HepG2 (cell line): ENCODE data around the gene C3orf18. TPM values are rescaled to one million over a fixed set of nuclear protein-coding genes. Genes with fewer than 3 reads are reported as not detected.
A peak's percentile ranks its signal among the peaks of the same experiment; 100 is the strongest.

Experiments
- CCAR2 ChIP-seq: fragments of 200-400 bp; formaldehyde crosslinking; optimal IDR thresholded peaks from 2 replicates; pipeline ENCODE3; 2018; ENCODE audit warnings: low read depth, mild to moderate bottlenecking, low read length, moderate library complexity
- ELF1 ChIP-seq: sonication (generic); formaldehyde crosslinking; IDR thresholded peaks from 2 replicates; pipeline ENCODE4 v1.4.0; 2020; ENCODE audit warnings: missing genetic modification reagents
- FOSL2 ChIP-seq: sonication (generic); formaldehyde crosslinking; IDR thresholded peaks from 2 replicates; pipeline ENCODE4 v1.4.0; 2020; ENCODE audit warnings: missing genetic modification reagents
- JARID2 ChIP-seq: sonication (generic); formaldehyde crosslinking; IDR thresholded peaks from 2 replicates; pipeline ENCODE4 v1.8.1; 2023; ENCODE audit warnings: missing genetic modification reagents, inconsistent platforms; ENCODE audit not compliant: insufficient replicate concordance
- MAFF ChIP-seq: IDR thresholded peaks from 2 replicates; pipeline ENCODE4 v1.6.1; 2011; ENCODE audit warnings: low read depth, low read length, improper control_type of control experiment
- MED8 ChIP-seq: sonication (generic); formaldehyde crosslinking; IDR thresholded peaks from 2 replicates; pipeline ENCODE4 v1.8.1; 2023; ENCODE audit warnings: mild to moderate bottlenecking, missing genetic modification reagents; ENCODE audit not compliant: insufficient replicate concordance
- MYNN ChIP-seq: sonication (generic); formaldehyde crosslinking; IDR thresholded peaks from 2 replicates; pipeline ENCODE4 v1.4.0; 2020; ENCODE audit warnings: mild to moderate bottlenecking, low read depth, missing genetic modification reagents
- NFIC ChIP-seq: IDR thresholded peaks from 2 replicates; pipeline ENCODE4 v1.6.1; 2012; ENCODE audit warnings: mild to moderate bottlenecking, low read length, inconsistent platforms
- PRPF4 ChIP-seq: fragments of 200-400 bp; formaldehyde crosslinking; IDR thresholded peaks from 2 replicates; pipeline ENCODE4 v1.6.1; 2016; ENCODE audit warnings: low read length, low read depth; ENCODE audit not compliant: poor library complexity, severe bottlenecking
- ZNF207 ChIP-seq: fragments of 450-650 bp; IDR thresholded peaks from 2 replicates; pipeline ENCODE4 v1.6.1; 2016; ENCODE audit warnings: antibody characterized with exemption, borderline replicate concordance
- ZNF510 ChIP-seq: sonication (generic); formaldehyde crosslinking; IDR thresholded peaks from 2 replicates; pipeline ENCODE4 v1.4.0; 2020; ENCODE audit warnings: low read depth, mild to moderate bottlenecking, missing genetic modification reagents
- ZNF543 ChIP-seq: sonication (generic); formaldehyde crosslinking; IDR thresholded peaks from 2 replicates; pipeline ENCODE4 v1.4.0; 2020; ENCODE audit warnings: mild to moderate bottlenecking, missing genetic modification reagents
- ZNF619 ChIP-seq: sonication (generic); formaldehyde crosslinking; IDR thresholded peaks from 2 replicates; pipeline ENCODE4 v1.4.0; 2020; ENCODE audit warnings: mild to moderate bottlenecking, missing genetic modification reagents
- ZNF761 ChIP-seq: sonication (generic); formaldehyde crosslinking; conservative IDR thresholded peaks from 2 replicates; pipeline ENCODE4 v1.4.0; 2020; ENCODE audit warnings: mild to moderate bottlenecking, missing genetic modification reagents
- ZNF768 ChIP-seq: sonication (generic); formaldehyde crosslinking; IDR thresholded peaks from 2 replicates; pipeline ENCODE4 v1.4.0; 2020; ENCODE audit warnings: missing genetic modification reagents
- ZNF850 ChIP-seq: sonication (generic); formaldehyde crosslinking; conservative IDR thresholded peaks from 2 replicates; pipeline ENCODE4 v1.9.0; 2021; ENCODE audit warnings: mild to moderate bottlenecking, missing genetic modification reagents
- polyA plus RNA-seq, 8 experiments: library from polyadenylated mRNA; depleted of rRNA in 3 of 8; stranded (reverse) in 7 of 8; unstranded in 1 of 8; fragments of >200 nt; fragmentation: Illumina TruSeq in 4 of 8; extraction: Trizol in 4 of 8; gene quantifications; 2 replicates each; pipeline versions ENCODE4 v1.2.1 to v1.2.3, GENCODE V29; 2011 to 2016; ENCODE audit warnings: low read depth in 4 of 8, missing spikeins in 1 of 8, mixed read lengths in 1 of 8; ENCODE audit not compliant: insufficient read depth in 1 of 8
- total RNA-seq, 5 experiments: library from RNA; depleted of rRNA; stranded (reverse); fragments of >200 nt; fragmentation: Illumina TruSeq; extraction: Trizol; gene quantifications; 2 replicates each; pipeline ENCODE4 v1.2.3, GENCODE V29; 2016; ENCODE audit warnings: low read depth in 1 of 5
- TF ChIP-seq, protein P1 (sequence below): sonication (generic); formaldehyde crosslinking; IDR thresholded peaks from 2 replicates; pipeline ENCODE4 v1.4.0; 2020; ENCODE audit warnings: missing genetic modification reagents, borderline replicate concordance
- TF ChIP-seq, protein P2 (sequence below): sonication (generic); formaldehyde crosslinking; conservative IDR thresholded peaks from 2 replicates; pipeline ENCODE4 v1.4.0; 2020; ENCODE audit warnings: missing genetic modification reagents
- TF ChIP-seq, protein P3 (sequence below): sonication (generic); formaldehyde crosslinking; IDR thresholded peaks from 2 replicates; pipeline ENCODE4 v1.4.0; 2020; ENCODE audit warnings: mild to moderate bottlenecking, low read depth, missing genetic modification reagents

C3orf18 gene
- total and polyA plus RNA-seq, 2 of the 13 experiments (the other 11 are each of a cell fraction or from before 2014, with no cell fraction given) = 1.6 to 4.8 TPM

DNA sequence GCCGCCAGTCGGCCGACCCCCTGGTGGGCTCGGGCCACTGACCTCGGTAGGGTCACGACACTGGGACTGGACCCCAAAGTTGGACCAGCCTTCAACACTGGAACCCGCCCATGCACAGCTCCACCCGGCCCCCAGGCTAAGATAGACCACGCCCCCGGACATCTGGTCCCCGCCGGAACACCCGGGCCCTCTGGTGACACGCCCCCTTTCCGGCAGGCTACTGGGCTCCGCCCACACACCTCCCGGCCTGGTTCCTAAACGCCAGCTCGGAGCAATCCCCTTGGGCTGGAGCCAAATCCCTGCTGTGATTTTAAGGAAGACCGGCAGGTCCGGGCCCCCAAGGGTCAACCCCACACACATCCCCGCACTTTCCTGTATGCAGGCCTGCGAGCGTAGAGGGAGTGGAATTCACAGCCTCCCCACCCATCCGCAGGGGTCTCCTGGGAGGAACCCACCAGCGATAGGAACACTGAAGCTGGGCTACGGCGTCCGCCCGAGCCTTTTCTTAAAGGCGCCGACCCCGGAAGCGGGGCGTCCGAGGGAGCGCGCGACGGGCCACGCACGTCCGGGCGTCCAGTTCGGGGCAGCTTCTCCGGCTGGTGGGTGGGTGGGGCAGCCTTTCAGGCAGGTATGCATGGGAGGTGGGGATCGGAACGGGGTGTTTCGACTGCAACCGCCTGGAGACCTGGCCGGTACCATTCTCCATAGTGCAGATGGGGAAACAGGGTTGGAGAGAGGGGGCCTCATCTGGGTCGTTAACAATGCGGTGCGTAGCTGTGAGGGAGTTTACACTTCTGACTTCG lies 1.6 kb upstream of the C3orf18 start, which contains the start of gene HEMK1 (continued):
- TF ChIP-seq JARID2 (CRISPR knock-in tag) (no peak), ZNF768 (peak; percentile 62; the same call in 1 of the 2 replicates), FOSL2 (CRISPR knock-in tag) (peak; percentile 54; the same call in 1 of the 2 replicates), ZNF761 (CRISPR knock-in tag) (0 out of 2 replicates have a peak, but pooled peaks have one; percentile 70), CCAR2 (no peak), ZNF850 (CRISPR knock-in tag) (no peak), MAFF (no peak), ZNF207 (no peak), ZNF510 (CRISPR knock-in tag) (0 out of 2 replicates have a peak, but pooled peaks have one; percentile 62), ZNF619 (0 out of 2 replicates have a peak, but pooled peaks have one; percentile 39), MED8 (CRISPR knock-in tag) (peak; percentile 83), ZNF543 (CRISPR knock-in tag) (0 out of 2 replicates have a peak, but pooled peaks have one; percentile 63), MYNN (CRISPR knock-in tag) (no peak), PRPF4 (no peak), NFIC (no peak), ELF1 (CRISPR knock-in tag) (peak; percentile 94)
- TF ChIP-seq, protein P1, sequence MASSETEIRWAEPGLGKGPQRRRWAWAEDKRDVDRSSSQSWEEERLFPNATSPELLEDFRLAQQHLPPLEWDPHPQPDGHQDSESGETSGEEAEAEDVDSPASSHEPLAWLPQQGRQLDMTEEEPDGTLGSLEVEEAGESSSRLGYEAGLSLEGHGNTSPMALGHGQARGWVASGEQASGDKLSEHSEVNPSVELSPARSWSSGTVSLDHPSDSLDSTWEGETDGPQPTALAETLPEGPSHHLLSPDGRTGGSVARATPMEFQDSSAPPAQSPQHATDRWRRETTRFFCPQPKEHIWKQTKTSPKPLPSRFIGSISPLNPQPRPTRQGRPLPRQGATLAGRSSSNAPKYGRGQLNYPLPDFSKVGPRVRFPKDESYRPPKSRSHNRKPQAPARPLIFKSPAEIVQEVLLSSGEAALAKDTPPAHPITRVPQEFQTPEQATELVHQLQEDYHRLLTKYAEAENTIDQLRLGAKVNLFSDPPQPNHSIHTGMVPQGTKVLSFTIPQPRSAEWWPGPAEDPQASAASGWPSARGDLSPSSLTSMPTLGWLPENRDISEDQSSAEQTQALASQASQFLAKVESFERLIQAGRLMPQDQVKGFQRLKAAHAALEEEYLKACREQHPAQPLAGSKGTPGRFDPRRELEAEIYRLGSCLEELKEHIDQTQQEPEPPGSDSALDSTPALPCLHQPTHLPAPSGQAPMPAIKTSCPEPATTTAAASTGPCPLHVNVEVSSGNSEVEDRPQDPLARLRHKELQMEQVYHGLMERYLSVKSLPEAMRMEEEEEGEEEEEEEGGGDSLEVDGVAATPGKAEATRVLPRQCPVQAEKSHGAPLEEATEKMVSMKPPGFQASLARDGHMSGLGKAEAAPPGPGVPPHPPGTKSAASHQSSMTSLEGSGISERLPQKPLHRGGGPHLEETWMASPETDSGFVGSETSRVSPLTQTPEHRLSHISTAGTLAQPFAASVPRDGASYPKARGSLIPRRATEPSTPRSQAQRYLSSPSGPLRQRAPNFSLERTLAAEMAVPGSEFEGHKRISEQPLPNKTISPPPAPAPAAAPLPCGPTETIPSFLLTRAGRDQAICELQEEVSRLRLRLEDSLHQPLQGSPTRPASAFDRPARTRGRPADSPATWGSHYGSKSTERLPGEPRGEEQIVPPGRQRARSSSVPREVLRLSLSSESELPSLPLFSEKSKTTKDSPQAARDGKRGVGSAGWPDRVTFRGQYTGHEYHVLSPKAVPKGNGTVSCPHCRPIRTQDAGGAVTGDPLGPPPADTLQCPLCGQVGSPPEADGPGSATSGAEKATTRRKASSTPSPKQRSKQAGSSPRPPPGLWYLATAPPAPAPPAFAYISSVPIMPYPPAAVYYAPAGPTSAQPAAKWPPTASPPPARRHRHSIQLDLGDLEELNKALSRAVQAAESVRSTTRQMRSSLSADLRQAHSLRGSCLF (CRISPR knock-in tag) = no peak
- TF ChIP-seq, protein P2, sequence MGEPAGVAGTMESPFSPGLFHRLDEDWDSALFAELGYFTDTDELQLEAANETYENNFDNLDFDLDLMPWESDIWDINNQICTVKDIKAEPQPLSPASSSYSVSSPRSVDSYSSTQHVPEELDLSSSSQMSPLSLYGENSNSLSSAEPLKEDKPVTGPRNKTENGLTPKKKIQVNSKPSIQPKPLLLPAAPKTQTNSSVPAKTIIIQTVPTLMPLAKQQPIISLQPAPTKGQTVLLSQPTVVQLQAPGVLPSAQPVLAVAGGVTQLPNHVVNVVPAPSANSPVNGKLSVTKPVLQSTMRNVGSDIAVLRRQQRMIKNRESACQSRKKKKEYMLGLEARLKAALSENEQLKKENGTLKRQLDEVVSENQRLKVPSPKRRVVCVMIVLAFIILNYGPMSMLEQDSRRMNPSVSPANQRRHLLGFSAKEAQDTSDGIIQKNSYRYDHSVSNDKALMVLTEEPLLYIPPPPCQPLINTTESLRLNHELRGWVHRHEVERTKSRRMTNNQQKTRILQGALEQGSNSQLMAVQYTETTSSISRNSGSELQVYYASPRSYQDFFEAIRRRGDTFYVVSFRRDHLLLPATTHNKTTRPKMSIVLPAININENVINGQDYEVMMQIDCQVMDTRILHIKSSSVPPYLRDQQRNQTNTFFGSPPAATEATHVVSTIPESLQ (CRISPR knock-in tag) = 0 out of 2 replicates have a peak, but pooled peaks have one; percentile 86
- TF ChIP-seq, protein P3, sequence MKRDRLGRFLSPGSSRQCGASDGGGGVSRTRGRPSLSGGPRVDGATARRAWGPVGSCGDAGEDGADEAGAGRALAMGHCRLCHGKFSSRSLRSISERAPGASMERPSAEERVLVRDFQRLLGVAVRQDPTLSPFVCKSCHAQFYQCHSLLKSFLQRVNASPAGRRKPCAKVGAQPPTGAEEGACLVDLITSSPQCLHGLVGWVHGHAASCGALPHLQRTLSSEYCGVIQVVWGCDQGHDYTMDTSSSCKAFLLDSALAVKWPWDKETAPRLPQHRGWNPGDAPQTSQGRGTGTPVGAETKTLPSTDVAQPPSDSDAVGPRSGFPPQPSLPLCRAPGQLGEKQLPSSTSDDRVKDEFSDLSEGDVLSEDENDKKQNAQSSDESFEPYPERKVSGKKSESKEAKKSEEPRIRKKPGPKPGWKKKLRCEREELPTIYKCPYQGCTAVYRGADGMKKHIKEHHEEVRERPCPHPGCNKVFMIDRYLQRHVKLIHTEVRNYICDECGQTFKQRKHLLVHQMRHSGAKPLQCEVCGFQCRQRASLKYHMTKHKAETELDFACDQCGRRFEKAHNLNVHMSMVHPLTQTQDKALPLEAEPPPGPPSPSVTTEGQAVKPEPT (CRISPR knock-in tag) = peak; percentile 92; the same call in 1 of the 2 replicates
